HUES64 (cell line): ENCODE results near the gene SH2D4B.
A peak's percentile ranks its signal among the peaks of the same experiment; 100 is the strongest.

Experiments
- H3K27ac ChIP-seq: 2 replicates; pipeline ENCODE4 v1.7.0; 2013; ENCODE audit warnings: low read depth, low read length, inconsistent platforms
- H3K27me3 ChIP-seq: 2 replicates; pipeline ENCODE4 v1.6.1; 2013; ENCODE audit warnings: mild to moderate bottlenecking, low read length; ENCODE audit not compliant: insufficient read depth
- H3K36me3 ChIP-seq: 2 replicates; pipeline ENCODE4 v1.6.1; 2013; ENCODE audit warnings: mild to moderate bottlenecking, low read length; ENCODE audit not compliant: insufficient read depth
- H3K4me1 ChIP-seq: 2 replicates; pipeline ENCODE4 v1.6.1; 2013; ENCODE audit warnings: mild to moderate bottlenecking, low read length, moderate library complexity; ENCODE audit not compliant: insufficient read depth
- H3K4me3 ChIP-seq: 2 replicates; pipeline ENCODE4 v1.5.1; 2013; ENCODE audit warnings: mild to moderate bottlenecking, low read length, moderate library complexity
- H3K9ac ChIP-seq: 2 replicates; pipeline ENCODE4 v1.6.1; 2013; ENCODE audit warnings: mild to moderate bottlenecking, low read depth, low read length
- H3K9me3 ChIP-seq: 2 replicates; pipeline ENCODE4 v1.6.1; 2013; ENCODE audit warnings: low read depth, low read length; ENCODE audit not compliant: insufficient read depth
- WGBS: fragments of 150-250, 120-280 bp; methylation state at CpG from one replicate; pipeline ENCODE4 v1.1.7; 2013; ENCODE audit warnings: missing lambda C conversion rate; 5-methylcytosine and 5-hydroxymethylcytosine counted together

SH2D4B gene

GRCh38 chr10:80498833-80499741 is 38.6 kb upstream of the SH2D4B start:
- Histone ChIP-seq H3K27ac (no peak overlapping the region), H3K9ac (peak overlapping the region; percentile 24; the same call in 1 of the 2 replicates)
- WGBS = 76% methylated on average over 14 of the region's 14 CpGs

GRCh38 chr10:80500572-80501380 is 36.9 kb upstream of the SH2D4B start:
- Histone ChIP-seq H3K27me3 (no peaks in the 10 kb centered on the region), H3K9me3 (no peaks in the 10 kb centered on the region), H3K4me1 (peaks cover 43% of the 10 kb centered on the region), H3K36me3 (peaks cover 3% of the 10 kb centered on the region; the same call in 1 of the 2 replicates), H3K27ac (no peak overlapping the region), H3K4me3 (no peak overlapping the region), H3K9ac (no peak overlapping the region)
- 91% methylated on average over 14 of the region's 14 CpGs for WGBS

More at GRCh38 chr10:80498833-80499741, 38.6 kb upstream of the SH2D4B start:
- Histone ChIP-seq H3K9me3 (no peaks in the 10 kb centered on the region), H3K36me3 (peaks cover 3% of the 10 kb centered on the region), H3K4me3 (no peak overlapping the region), H3K27me3 (no peaks in the 10 kb centered on the region), H3K4me1 (peaks cover 39% of the 10 kb centered on the region)

- H3K27me3 ChIP-seq = no peaks in the 10 kb centered on the region
- peaks cover 43% of the 10 kb centered on the region for H3K4me1 ChIP-seq
- no peak overlapping the region for H3K27ac ChIP-seq
- H3K4me3 ChIP-seq = no peak overlapping the region
- no peaks in the 10 kb centered on the region for H3K9me3 ChIP-seq
- H3K36me3 ChIP-seq = peaks cover 3% of the 10 kb centered on the region; the same call in 1 of the 2 replicates
- H3K9ac ChIP-seq = no peak overlapping the region
- WGBS = 94% methylated on average over 3 of the region's 3 CpGs
Measured at GRCh38 chr10:80501381-80501912, 36.3 kb upstream of the SH2D4B start.

- no peaks in the 10 kb centered on the region for H3K27me3 ChIP-seq
- H3K27ac ChIP-seq = no peak overlapping the region
- peaks cover 43% of the 10 kb centered on the region for H3K4me1 ChIP-seq
- no peaks in the 10 kb centered on the region for H3K36me3 ChIP-seq
- H3K9me3 ChIP-seq = no peaks in the 10 kb centered on the region
- 93% methylated on average over 13 of the region's 13 CpGs for WGBS
- H3K9ac ChIP-seq = no peak overlapping the region
- H3K4me3 ChIP-seq = no peak overlapping the region
Measured at GRCh38 chr10:80501913-80502521, 35.7 kb upstream of the SH2D4B start.

- 93% methylated on average over 13 of the region's 13 CpGs for WGBS
- H3K9ac ChIP-seq = no peak overlapping the region
- no peaks in the 10 kb centered on the region for H3K9me3 ChIP-seq
- H3K36me3 ChIP-seq = peaks cover 2% of the 10 kb centered on the region; the same call in 1 of the 2 replicates
- peaks cover 36% of the 10 kb centered on the region for H3K4me1 ChIP-seq
- H3K27ac ChIP-seq = peak overlapping the region; percentile 46; the same call in 1 of the 2 replicates
- H3K4me3 ChIP-seq = no peak overlapping the region
- no peaks in the 10 kb centered on the region for H3K27me3 ChIP-seq
Measured at GRCh38 chr10:80502621-80503583, 34.8 kb upstream of the SH2D4B start.

GRCh38 chr10:80503584-80504157 is 34.0 kb upstream of the SH2D4B start:
- Histone ChIP-seq H3K27me3 (no peaks in the 10 kb centered on the region), H3K4me1 (peaks cover 28% of the 10 kb centered on the region), H3K27ac (peak overlapping the region; percentile 46; the same call in 1 of the 2 replicates), H3K9me3 (no peaks in the 10 kb centered on the region), H3K9ac (no peak overlapping the region), H3K4me3 (no peak overlapping the region), H3K36me3 (peaks cover 5% of the 10 kb centered on the region)
- 64% methylated on average over 6 of the region's 7 CpGs for WGBS

- peaks cover 11% of the 10 kb centered on the region for H3K36me3 ChIP-seq
- peaks cover 22% of the 10 kb centered on the region for H3K4me1 ChIP-seq
- peak overlapping the region; percentile 46; the same call in 1 of the 2 replicates for H3K27ac ChIP-seq
- WGBS = 93% methylated on average over 7 of the region's 7 CpGs
- H3K9ac ChIP-seq = no peak overlapping the region
- no peaks in the 10 kb centered on the region for H3K27me3 ChIP-seq
- no peak overlapping the region for H3K4me3 ChIP-seq
- no peaks in the 10 kb centered on the region for H3K9me3 ChIP-seq
Measured at GRCh38 chr10:80504158-80504811, 33.4 kb upstream of the SH2D4B start.

GRCh38 chr10:80504897-80505465 is 32.7 kb upstream of the SH2D4B start:
- Histone ChIP-seq H3K9me3 (no peaks in the 10 kb centered on the region), H3K4me3 (no peak overlapping the region), H3K9ac (no peak overlapping the region)

GRCh38 chr10:80506189-80506575 is 31.5 kb upstream of the SH2D4B start:
- peaks cover 24% of the 10 kb centered on the region for H3K36me3 ChIP-seq
- peaks cover 18% of the 10 kb centered on the region for H3K4me1 ChIP-seq
- no peaks in the 10 kb centered on the region for H3K9me3 ChIP-seq
- H3K27me3 ChIP-seq = no peaks in the 10 kb centered on the region
- 78% methylated on average over 6 of the region's 6 CpGs for WGBS
- H3K9ac ChIP-seq = no peak overlapping the region
- H3K4me3 ChIP-seq = no peak overlapping the region
- H3K27ac ChIP-seq = peak overlapping the region; percentile 34; the same call in 1 of the 2 replicates

More at GRCh38 chr10:80504897-80505465, 32.7 kb upstream of the SH2D4B start:
- Histone ChIP-seq H3K4me1 (peaks cover 18% of the 10 kb centered on the region), H3K36me3 (peaks cover 17% of the 10 kb centered on the region), H3K27me3 (no peaks in the 10 kb centered on the region), H3K27ac (no peak overlapping the region)
- 91% methylated on average over 5 of the region's 5 CpGs for WGBS
